Ishikawa (cell line): ENCODE results near the gene RNF213.

Source experiments
- CEBPB ChIP-seq: IDR thresholded peaks from 2 replicates; pipeline ENCODE4 v1.6.1; 2012
- CREB1 ChIP-seq: IDR thresholded peaks from 2 replicates; pipeline ENCODE4 v1.6.1; 2012; ENCODE audit warnings: low read depth
- EGR1 ChIP-seq: IDR thresholded peaks from 2 replicates; pipeline ENCODE4 v1.6.1; 2012
- EP300 ChIP-seq: IDR thresholded peaks from 2 replicates; pipeline ENCODE4 v1.6.1; 2012; ENCODE audit warnings: borderline replicate concordance
- FOXM1 ChIP-seq: IDR thresholded peaks from 2 replicates; pipeline ENCODE4 v1.6.1; 2012; ENCODE audit warnings: low read depth, borderline replicate concordance
- MAX ChIP-seq: IDR thresholded peaks from 2 replicates; pipeline ENCODE4 v1.6.1; 2012
- NFIC ChIP-seq: IDR thresholded peaks from 2 replicates; pipeline ENCODE4 v1.6.1; 2012
- RAD21 ChIP-seq: IDR thresholded peaks from 2 replicates; pipeline ENCODE4 v1.6.1; 2012; ENCODE audit warnings: low read depth
- REST ChIP-seq: IDR thresholded peaks from 2 replicates; pipeline ENCODE4 v1.6.1; 2012; ENCODE audit warnings: low read depth, mild to moderate bottlenecking
- TAF1 ChIP-seq: IDR thresholded peaks from 2 replicates; pipeline ENCODE4 v1.6.1; 2012; ENCODE audit warnings: low read depth, mild to moderate bottlenecking
- TCF12 ChIP-seq: IDR thresholded peaks from 2 replicates; pipeline ENCODE4 v1.6.1; 2012; ENCODE audit warnings: low read depth
- TEAD4 ChIP-seq: IDR thresholded peaks from 2 replicates; pipeline ENCODE4 v1.6.1; 2012
- USF1 ChIP-seq: IDR thresholded peaks from 2 replicates; pipeline ENCODE4 v1.6.1; 2012
- YY1 ChIP-seq: IDR thresholded peaks from 2 replicates; pipeline ENCODE4 v1.6.1; 2012; ENCODE audit warnings: low read depth
- ZBTB7A ChIP-seq: IDR thresholded peaks from 2 replicates; pipeline ENCODE4 v1.6.1; 2012; ENCODE audit warnings: low read depth

RNF213 gene

GRCh38 chr17:80424878-80425765 lies 164.5 kb downstream of the RNF213 start:
- TF ChIP-seq TCF12 = no peak
- TF ChIP-seq FOXM1 = no peak
- TF ChIP-seq YY1 = no peak
- TF ChIP-seq TEAD4 = no peak
- no peak for TF ChIP-seq USF1
- no peak for TF ChIP-seq CEBPB
- TF ChIP-seq TAF1 = no peak
- no peak for TF ChIP-seq REST
- no peak for TF ChIP-seq ZBTB7A
- TF ChIP-seq MAX = no peak
- TF ChIP-seq CREB1 = no peak
- TF ChIP-seq NFIC = no peak
- TF ChIP-seq EGR1 = no peak
- no peak for TF ChIP-seq RAD21
- TF ChIP-seq EP300 = no peak

- TF ChIP-seq MAX (no peak), ZBTB7A (no peak), CREB1 (no peak), YY1 (no peak), TEAD4 (no peak), TCF12 (no peak), EGR1 (no peak), TAF1 (no peak), FOXM1 (no peak), CEBPB (no peak), RAD21 (no peak), EP300 (no peak), REST (no peak), USF1 (no peak), NFIC (no peak)
These were observed 165.3 kb downstream of the RNF213 start for GRCh38 chr17:80425835-80426426.

- no peak for TF ChIP-seq EGR1
- TF ChIP-seq RAD21 = peak; percentile 93
- no peak for TF ChIP-seq MAX
- no peak for TF ChIP-seq USF1
- TF ChIP-seq EP300 = no peak
- peak; percentile 26; the same call in 1 of the 2 replicates for TF ChIP-seq TEAD4
These were observed 166.1 kb downstream of the RNF213 start for GRCh38 chr17:80426671-80427326.

GRCh38 chr17:80427366-80428282 lies 167.0 kb downstream of the RNF213 start:
- TF ChIP-seq USF1 (no peak), TAF1 (no peak), REST (no peak), EGR1 (no peak), RAD21 (no peak), ZBTB7A (no peak), TEAD4 (no peak), MAX (no peak), EP300 (no peak), TCF12 (no peak), CREB1 (no peak)
